ENCODE results near the gene AHRR. TPM values are rescaled to one million over a fixed set of nuclear protein-coding genes. Genes with fewer than 3 reads are reported as not detected.

AHRR gene
- total and polyA plus RNA-seq, 2 donors (not counting 1 experiment from before 2014, with no cell fraction given), result 11.3 to 26.4 TPM

- peaks cover 26% of the 10 kb centered on the region for H3K36me3 ChIP-seq (ENCODE audit: control insufficient read depth, insufficient read depth, low read length)
- H3K27me3 ChIP-seq (ENCODE audit: control insufficient read depth, insufficient read depth, low read length), result no peaks in the 10 kb centered on the region
- H3K9me3 ChIP-seq (ENCODE audit: control insufficient read depth, insufficient read depth, low read depth, low read length), result no peaks in the 10 kb centered on the region
- peak overlapping the region; percentile 38 for H3K27ac ChIP-seq (ENCODE audit: insufficient read depth, low read length)
- H3K4me1 ChIP-seq (ENCODE audit: control insufficient read depth, extremely low read depth, insufficient read depth, low read length), result no peaks in the 10 kb centered on the region
- no peak overlapping the region for H3K4me3 ChIP-seq (replicated peaks in 1 of 4; ENCODE audit: control extremely low read depth in 1 of 4, insufficient read depth in 1 of 4, low read depth in 3 of 4, low read length in 4 of 4)
- H3K79me2 ChIP-seq (ENCODE audit: control insufficient read depth, insufficient read depth, low read length), result peaks cover 22% of the 10 kb centered on the region
- peak in 1 of 2 donors; percentile 65 for DNase-seq (ENCODE audit: low read depth in 2 of 2)
- H3K4me2 ChIP-seq (ENCODE audit: extremely low read depth, insufficient read depth, low read length), result no peak overlapping the region
- no peak overlapping the region for H3K9ac ChIP-seq (ENCODE audit: insufficient read depth, low read length)
- TF ChIP-seq EZH2 (IDR thresholded peaks at IDR 0.05; ENCODE audit: low read length, missing control alignments), result no peak
- TF ChIP-seq CTCF (conservative IDR thresholded peaks at IDR 0.05 in 1 of 2, IDR thresholded peaks at IDR 0.05 in 1 of 2; ENCODE audit: low read depth in 1 of 2, low read length in 2 of 2), result no peak
- H4K20me1 ChIP-seq (ENCODE audit: control insufficient read depth, extremely low read depth, insufficient read depth, low read length), result no peaks in the 10 kb centered on the region
- H2AFZ ChIP-seq (ENCODE audit: low read length), result no peak overlapping the region
Measured at GRCh38 chr5:458547-459353, 137.2 kb downstream of the AHRR start.

- no peak overlapping the region for H3K4me3 ChIP-seq (replicated peaks in 1 of 4; ENCODE audit: control extremely low read depth in 1 of 4, insufficient read depth in 1 of 4, low read depth in 3 of 4, low read length in 4 of 4)
- no peak overlapping the region for H3K4me2 ChIP-seq (ENCODE audit: extremely low read depth, insufficient read depth, low read length)
- no peak overlapping the region for H3K9ac ChIP-seq (ENCODE audit: insufficient read depth, low read length)
- no peak overlapping the region for H2AFZ ChIP-seq (ENCODE audit: low read length)
- H3K4me1 ChIP-seq (ENCODE audit: control insufficient read depth, extremely low read depth, insufficient read depth, low read length), result no peaks in the 10 kb centered on the region
- H3K27me3 ChIP-seq (ENCODE audit: control insufficient read depth, insufficient read depth, low read length), result no peaks in the 10 kb centered on the region
- H3K36me3 ChIP-seq (ENCODE audit: control insufficient read depth, insufficient read depth, low read length), result peaks cover 26% of the 10 kb centered on the region
- H4K20me1 ChIP-seq (ENCODE audit: control insufficient read depth, extremely low read depth, insufficient read depth, low read length), result no peaks in the 10 kb centered on the region
- DNase-seq (ENCODE audit: low read depth in 2 of 2), result no peak
- no peak overlapping the region for H3K27ac ChIP-seq (ENCODE audit: insufficient read depth, low read length)
- no peaks in the 10 kb centered on the region for H3K9me3 ChIP-seq (ENCODE audit: control insufficient read depth, insufficient read depth, low read depth, low read length)
- TF ChIP-seq CTCF (conservative IDR thresholded peaks at IDR 0.05 in 1 of 2, IDR thresholded peaks at IDR 0.05 in 1 of 2; ENCODE audit: low read depth in 1 of 2, low read length in 2 of 2) (no peak), EZH2 (IDR thresholded peaks at IDR 0.05; ENCODE audit: low read length, missing control alignments) (no peak)
- peaks cover 18% of the 10 kb centered on the region for H3K79me2 ChIP-seq (ENCODE audit: control insufficient read depth, insufficient read depth, low read length)
Measured at GRCh38 chr5:459562-460272, 138.2 kb downstream of the AHRR start.

GRCh38 chr5:460273-460625 is 138.7 kb downstream of the AHRR start:
- no peaks in the 10 kb centered on the region for H3K4me1 ChIP-seq (ENCODE audit: control insufficient read depth, extremely low read depth, insufficient read depth, low read length)
- H3K4me2 ChIP-seq (ENCODE audit: extremely low read depth, insufficient read depth, low read length), result no peak overlapping the region
- H3K4me3 ChIP-seq (replicated peaks in 1 of 4; ENCODE audit: control extremely low read depth in 1 of 4, insufficient read depth in 1 of 4, low read depth in 3 of 4, low read length in 4 of 4), result no peak overlapping the region
- TF ChIP-seq EZH2 (IDR thresholded peaks at IDR 0.05; ENCODE audit: low read length, missing control alignments), result no peak
- no peak for TF ChIP-seq CTCF (conservative IDR thresholded peaks at IDR 0.05 in 1 of 2, IDR thresholded peaks at IDR 0.05 in 1 of 2; ENCODE audit: low read depth in 1 of 2, low read length in 2 of 2)
- no peaks in the 10 kb centered on the region for H4K20me1 ChIP-seq (ENCODE audit: control insufficient read depth, extremely low read depth, insufficient read depth, low read length)
- H2AFZ ChIP-seq (ENCODE audit: low read length), result no peak overlapping the region
- peaks cover 26% of the 10 kb centered on the region for H3K36me3 ChIP-seq (ENCODE audit: control insufficient read depth, insufficient read depth, low read length)
- peaks cover 14% of the 10 kb centered on the region for H3K79me2 ChIP-seq (ENCODE audit: control insufficient read depth, insufficient read depth, low read length)
- no peaks in the 10 kb centered on the region for H3K27me3 ChIP-seq (ENCODE audit: control insufficient read depth, insufficient read depth, low read length)
- H3K9ac ChIP-seq (ENCODE audit: insufficient read depth, low read length), result no peak overlapping the region
- no peak overlapping the region for H3K27ac ChIP-seq (ENCODE audit: insufficient read depth, low read length)
- H3K9me3 ChIP-seq (ENCODE audit: control insufficient read depth, insufficient read depth, low read depth, low read length), result no peaks in the 10 kb centered on the region
- DNase-seq (ENCODE audit: low read depth in 2 of 2), result no peak

Measured in fibroblast of lung (primary cell).